Esophagus muscularis mucosa (tissue), 4 donors: ENCODE measurements around the gene ZNF536. TPM values are rescaled to one million over a fixed set of nuclear protein-coding genes. Genes with fewer than 3 reads are reported as not detected.

Experiments used
- DNase-seq: peaks from one replicate; pipeline ENCODE4 v3.0.0-alpha.2; 2017; ENCODE audit errors: extremely low spot score
- H3K27ac ChIP-seq, 4 donors: fragments of 200-600 bp; sonication (generic); replicated peaks in 1 of 4; 1 replicate in 3 of 4; 2 replicates in 1 of 4; pipeline ENCODE4 v1.5.1; 2016 to 2019; ENCODE audit warnings: mild to moderate bottlenecking in 1 of 4
- H3K27me3 ChIP-seq, 4 donors: fragments of 200-600 bp; sonication (generic); one replicate each; pipeline versions ENCODE4 v1.5.1 to v1.6.0; 2016 to 2019
- H3K36me3 ChIP-seq, 4 donors: fragments of 200-600 bp; sonication (generic); one replicate each; pipeline ENCODE4 v1.5.1; 2016 to 2019
- H3K4me1 ChIP-seq, 4 donors: fragments of 200-600 bp; sonication (generic); one replicate each; pipeline ENCODE4 v1.5.1; 2016 to 2019
- H3K4me3 ChIP-seq, 4 donors: fragments of 200-600 bp; sonication (generic); 1 replicate in 2 of 4; 2 replicates in 2 of 4; pipeline ENCODE4 v1.5.1; 2016 to 2019; ENCODE audit warnings: mild to moderate bottlenecking in 4 of 4, moderate library complexity in 1 of 4
- H3K9me3 ChIP-seq, 4 donors: fragments of 200-600 bp; sonication (generic); 1 replicate in 3 of 4; 2 replicates in 1 of 4; pipeline ENCODE4 v1.5.1; 2016 to 2019
- CTCF ChIP-seq, 3 experiments: fragments of 200-600 bp in 2 of 3; fragments of 450-650 bp in 1 of 3; sonication (generic) in 2 of 3; IDR thresholded peaks; one replicate each; pipeline ENCODE4 v1.5.1; 2017 to 2019; ENCODE audit warnings: antibody characterized with exemption in 3 of 3, mild to moderate bottlenecking in 2 of 3, moderate library complexity in 1 of 3
- EP300 ChIP-seq: sonication (generic); formaldehyde crosslinking; IDR thresholded peaks from one replicate; pipeline ENCODE4 v1.6.1; 2017; ENCODE audit warnings: antibody characterized with exemption
- POLR2A ChIP-seq: fragments of 450-650 bp; IDR thresholded peaks from one replicate; pipeline ENCODE4 v1.6.1; 2017; ENCODE audit warnings: antibody characterized with exemption, moderate library complexity, mild to moderate bottlenecking, low read depth
- POLR2AphosphoS5 ChIP-seq, 2 donors: sonication (generic); formaldehyde crosslinking; IDR thresholded peaks; one replicate each; pipeline ENCODE4 v1.6.1; 2017; ENCODE audit warnings: antibody characterized with exemption in 2 of 2
- WGBS: methylation state at CpG from one replicate; pipeline ENCODE4 v1.1.5; 2018; 5-methylcytosine and 5-hydroxymethylcytosine counted together
- intact Hi-C: fragments of 100-400 bp; cut with DNase I; formaldehyde crosslinking; loops from one replicate; pipeline ENCODE4 v1.15.1; 2023
- total RNA-seq, 4 donors: library from RNA; depleted of rRNA; stranded (reverse); fragments of >200 nt; gene quantifications; one replicate each; pipeline versions ENCODE4 v1.1.0 to v1.2.1, GENCODE V29; 2016

The ZNF536 gene
- total RNA-seq, 4 donors from 2014 or later: 2.5 to 7.3 (median 5.6) TPM

GRCh38 chr19:30326393-30326710 lies 45.8 kb upstream of the ZNF536 start:
- Histone ChIP-seq H3K27me3 (peaks cover 0 to 14% (median 0%) of the 10 kb centered on the region in 4 donors), H3K9me3 (no peaks in the 10 kb centered on the region), H3K4me3 (no peak overlapping the region), H3K36me3 (no peaks in the 10 kb centered on the region), H3K4me1 (no peaks in the 10 kb centered on the region), H3K27ac (no peak overlapping the region)
- intact Hi-C loops: no loop called here
- no peak for TF ChIP-seq CTCF (IDR thresholded peaks at IDR 0.05)
- no peak for TF ChIP-seq POLR2AphosphoS5 (IDR thresholded peaks at IDR 0.05)
- DNase-seq: no peak
- 70% methylated on average over 11 of the region's 11 CpGs for WGBS

GRCh38 chr19:30327331-30327730 lies 44.9 kb upstream of the ZNF536 start:
- intact Hi-C loops: no loop called here
- DNase-seq: no peak
- Histone ChIP-seq H3K9me3 (no peaks in the 10 kb centered on the region), H3K4me1 (no peaks in the 10 kb centered on the region), H3K4me3 (no peak overlapping the region), H3K27me3 (peaks cover 0 to 14% (median 0%) of the 10 kb centered on the region in 4 donors), H3K36me3 (no peaks in the 10 kb centered on the region), H3K27ac (no peak overlapping the region)
- TF ChIP-seq EP300 (no peak), POLR2AphosphoS5 (IDR thresholded peaks at IDR 0.05) (no peak), POLR2A (no peak), CTCF (IDR thresholded peaks at IDR 0.05) (no peak)
- WGBS: 83% methylated on average over 3 of the region's 3 CpGs

GRCh38 chr19:30328096-30328495 lies 44.1 kb upstream of the ZNF536 start:
- intact Hi-C loops: no loop called here
- WGBS: 89% methylated on average over 3 of the region's 3 CpGs
- Histone ChIP-seq H3K27ac (no peak overlapping the region), H3K36me3 (no peaks in the 10 kb centered on the region), H3K9me3 (no peaks in the 10 kb centered on the region), H3K4me3 (no peak overlapping the region), H3K27me3 (peaks cover 0 to 14% (median 0%) of the 10 kb centered on the region in 4 donors), H3K4me1 (no peaks in the 10 kb centered on the region)
- no peak for DNase-seq
- no peak for TF ChIP-seq CTCF (IDR thresholded peaks at IDR 0.05)
- no peak for TF ChIP-seq POLR2AphosphoS5 (IDR thresholded peaks at IDR 0.05)
- no peak for TF ChIP-seq POLR2A

- Histone ChIP-seq H3K27ac (no peak overlapping the region), H3K9me3 (no peaks in the 10 kb centered on the region), H3K4me1 (no peaks in the 10 kb centered on the region), H3K36me3 (no peaks in the 10 kb centered on the region), H3K4me3 (no peak overlapping the region), H3K27me3 (peaks cover 0 to 9% (median 0%) of the 10 kb centered on the region in 4 donors)
- TF ChIP-seq EP300: no peak
- no peak for TF ChIP-seq CTCF (IDR thresholded peaks at IDR 0.05)
- no peak for TF ChIP-seq POLR2AphosphoS5 (IDR thresholded peaks at IDR 0.05)
- no peak for TF ChIP-seq POLR2A
- intact Hi-C loops: no loop called here
- WGBS: 85% methylated on average over 4 of the region's 4 CpGs
- DNase-seq: no peak
Measured at GRCh38 chr19:30330266-30330665, 41.9 kb upstream of the ZNF536 start.

- no peaks in the 10 kb centered on the region for H3K4me1 ChIP-seq
- H3K4me3 ChIP-seq: no peak overlapping the region
- H3K9me3 ChIP-seq: no peaks in the 10 kb centered on the region
- no peaks in the 10 kb centered on the region for H3K36me3 ChIP-seq
- TF ChIP-seq POLR2A (no peak), CTCF (IDR thresholded peaks at IDR 0.05) (no peak), POLR2AphosphoS5 (IDR thresholded peaks at IDR 0.05) (no peak), EP300 (no peak)
- no peaks in the 10 kb centered on the region for H3K27me3 ChIP-seq
- intact Hi-C loops: no loop called here
- H3K27ac ChIP-seq: no peak overlapping the region
- no peak for DNase-seq
- whole genome bisulfite sequencing: 88% methylated on average over 10 of the region's 10 CpGs
Measured at GRCh38 chr19:30332445-30333234, 39.5 kb upstream of the ZNF536 start.
